NOMO-1 treated with dmso at 0.1 percent for 144 hours (cell line): Measurements from ENCODE around the gene RPS21.

ENCODE experiments used
- DNase-seq: peaks from one replicate; lab custom pipeline; 2025; ENCODE audit not compliant: unreplicated experiment; lab: John Stamatoyannopoulos, UW

Gene RPS21

GRCh38 chr20:62353289-62354030 is 33.4 kb upstream of the RPS21 start:
- DNase-seq: no peak

GRCh38 chr20:62354031-62354808 is 32.7 kb upstream of the RPS21 start:
- DNase-seq: no peak

GRCh38 chr20:62354811-62355341 is 32.0 kb upstream of the RPS21 start:
- no peak for DNase-seq

GRCh38 chr20:62355516-62355877 is 31.4 kb upstream of the RPS21 start:
- no peak for DNase-seq

- DNase-seq: no peak
Observed at GRCh38 chr20:62355878-62356588, 30.9 kb upstream of the RPS21 start.

GRCh38 chr20:62356589-62357186 is 30.2 kb upstream of the RPS21 start:
- DNase-seq: no peak

GRCh38 chr20:62357187-62357667 is 29.7 kb upstream of the RPS21 start:
- no peak for DNase-seq

GRCh38 chr20:62357681-62358080 is 29.2 kb upstream of the RPS21 start:
- no peak for DNase-seq

GRCh38 chr20:62358171-62359042 is 28.5 kb upstream of the RPS21 start:
- DNase-seq: no peak

- no peak for DNase-seq
Observed at GRCh38 chr20:62359043-62359490, 27.8 kb upstream of the RPS21 start.

- no peak for DNase-seq
Observed at GRCh38 chr20:62359491-62360121, 27.3 kb upstream of the RPS21 start.

- DNase-seq: no peak
Observed at GRCh38 chr20:62360854-62361798, 25.8 kb upstream of the RPS21 start.

GRCh38 chr20:62361799-62362589 is 24.9 kb upstream of the RPS21 start:
- DNase-seq: no peak

- no peak for DNase-seq
Observed at GRCh38 chr20:62362590-62362940, 24.3 kb upstream of the RPS21 start.

- no peak for DNase-seq
Observed at GRCh38 chr20:62362991-62363919, 23.6 kb upstream of the RPS21 start.

- DNase-seq: no peak
Observed at GRCh38 chr20:62363920-62364851, 22.7 kb upstream of the RPS21 start.
